ENCODE data around the gene SUN3. TPM values are rescaled to one million over a fixed set of nuclear protein-coding genes. Genes with fewer than 3 reads are reported as not detected.
A peak's percentile ranks its signal among the peaks of the same experiment; 100 is the strongest.

Gene SUN3
- total and polyA plus RNA-seq, 9 of the 15 experiments (the other 6 are each of a cell fraction or from before 2014, with no cell fraction given): 0.04 to 0.06 TPM; not detected in 7

GRCh38 chr7:48038815-48039506, 10.1 kb upstream of the SUN3 start:
- WGBS (ENCODE audit: insufficient coverage, low coverage, missing lambda C conversion rate): 4% methylated on average over 5 of the region's 5 CpGs
- no TSS peak for BruUV-seq (replicated peaks)
- Histone ChIP-seq H3K9ac (ENCODE audit: insufficient read depth in 1 of 2, low read depth in 2 of 2, low read length in 2 of 2) (no peak overlapping the region), H2AFZ (ENCODE audit: low read depth, low read length) (no peak overlapping the region), H3K9me1 (ENCODE audit: control insufficient read depth, insufficient read depth, low read length) (no peaks in the 10 kb centered on the region), H3K4me3 (no peak overlapping the region), H3K4me2 (ENCODE audit: insufficient read depth, low read length) (no peak overlapping the region), H4K20me1 (replicated peaks; ENCODE audit: control insufficient read depth, insufficient read depth, low read length) (no peaks in the 10 kb centered on the region), H3K4me1 (replicated peaks in 1 of 2; ENCODE audit: control insufficient read depth in 2 of 2, insufficient read depth in 2 of 2, low read length in 2 of 2) (peaks cover 0 to 10% of the 10 kb centered on the region in 2 experiments; a peak in 2 of 5 replicates), H3K27ac (ENCODE audit: extremely low read depth, low read depth, low read length) (no peak overlapping the region), H3K79me2 (ENCODE audit: control insufficient read depth, insufficient read depth, low read length) (no peaks in the 10 kb centered on the region), H3K36me3 (ENCODE audit: control insufficient read depth, insufficient read depth, low read length) (no peaks in the 10 kb centered on the region), H3K27me3 (ENCODE audit: control insufficient read depth in 2 of 2, insufficient read depth in 2 of 2, low read length in 2 of 2) (peaks cover 11 to 35% of the 10 kb centered on the region in 2 experiments; a peak in 3 of 5 replicates), H3K9me3 (replicated peaks; ENCODE audit: control insufficient read depth, insufficient read depth, low read depth, low read length) (no peaks in the 10 kb centered on the region)
- no peak for DNase-seq (ENCODE audit: extremely low read depth in 1 of 4, low spot score in 3 of 4)
- FAIRE-seq: no peak
- CTCF ChIA-PET (ENCODE audit: low intra/inter-chr PET ratio): no interaction called here
- POLR2A ChIA-PET: no interaction called here
- no peak for ATAC-seq
- in situ Hi-C loops (cut with MboI): no loop called here
- TF ChIP-seq NELFE (IDR thresholded peaks at IDR 0.05; ENCODE audit: insufficient read depth, insufficient read length): no peak
- no peak for TF ChIP-seq ZNF766 (CRISPR knock-in tag; conservative IDR thresholded peaks at IDR 0.05)
- intact Hi-C loops (cut with micrococcal nuclease): no loop called here

DNA sequence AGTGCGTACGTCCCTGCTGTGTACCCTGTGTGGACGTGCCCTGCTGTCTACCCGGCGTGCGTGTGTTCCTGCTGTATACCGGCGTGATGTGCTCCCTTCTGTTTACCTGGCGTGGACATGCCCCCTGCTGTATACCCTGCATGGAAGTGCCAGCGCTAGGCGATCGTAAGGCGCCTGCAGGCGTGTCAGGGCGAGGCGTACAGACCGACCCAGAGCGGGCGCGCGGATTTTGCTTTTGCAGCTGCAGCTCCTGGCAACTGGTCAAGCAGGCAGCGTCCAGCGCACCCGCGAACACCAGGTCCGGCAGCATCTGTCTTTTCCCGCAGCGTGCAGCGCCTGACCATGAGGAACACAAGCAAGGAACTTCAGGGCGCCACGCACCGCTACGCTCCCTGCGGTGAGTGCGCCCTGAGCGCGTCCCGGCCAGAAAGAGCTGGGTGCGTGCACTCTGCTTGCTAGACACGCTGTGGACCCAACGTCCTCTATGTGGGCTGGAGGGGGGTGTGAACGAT, 7.1 kb upstream of the SUN3 start:
- Histone ChIP-seq H3K79me2 (ENCODE audit: control insufficient read depth, insufficient read depth, low read length) (no peaks in the 10 kb centered on the region), H3K4me3 (no peak overlapping the region), H3K9me3 (replicated peaks; ENCODE audit: control insufficient read depth, insufficient read depth, low read depth, low read length) (no peaks in the 10 kb centered on the region), H3K27me3 (ENCODE audit: control insufficient read depth in 2 of 2, insufficient read depth in 2 of 2, low read length in 2 of 2) (peaks cover 0 to 17% of the 10 kb centered on the region in 2 experiments; a peak in 3 of 5 replicates), H4K20me1 (replicated peaks; ENCODE audit: control insufficient read depth, insufficient read depth, low read length) (no peaks in the 10 kb centered on the region), H3K9me1 (ENCODE audit: control insufficient read depth, insufficient read depth, low read length) (no peaks in the 10 kb centered on the region), H3K36me3 (ENCODE audit: control insufficient read depth, insufficient read depth, low read length) (no peaks in the 10 kb centered on the region), H2AFZ (ENCODE audit: low read depth, low read length) (no peak overlapping the region), H3K27ac (ENCODE audit: extremely low read depth, low read depth, low read length) (no peak overlapping the region), H3K4me1 (replicated peaks in 1 of 2; ENCODE audit: control insufficient read depth in 2 of 2, insufficient read depth in 2 of 2, low read length in 2 of 2) (peaks cover 0 to 10% of the 10 kb centered on the region in 2 experiments; a peak in 2 of 5 replicates), H3K4me2 (ENCODE audit: insufficient read depth, low read length) (no peak overlapping the region), H3K9ac (ENCODE audit: insufficient read depth in 1 of 2, low read depth in 2 of 2, low read length in 2 of 2) (no peak overlapping the region)
- intact Hi-C loops (cut with micrococcal nuclease): no loop called here
- WGBS (ENCODE audit: insufficient coverage, low coverage, missing lambda C conversion rate): 11% methylated on average over 39 of the region's 42 CpGs
- POLR2A ChIA-PET: no interaction called here
- DNase-seq (ENCODE audit: extremely low read depth in 1 of 4, low spot score in 3 of 4): no peak
- ATAC-seq: no peak
- TF ChIP-seq XRCC3 (IDR thresholded peaks at IDR 0.05) (no peak), RCOR1 (IDR thresholded peaks at IDR 0.05; ENCODE audit: borderline replicate concordance in 1 of 2, low read depth in 2 of 2, low read length in 2 of 2) (no peak), HMG20A (CRISPR knock-in tag; conservative IDR thresholded peaks at IDR 0.05) (no peak), CCAR2 (IDR thresholded peaks at IDR 0.05; ENCODE audit: low read depth, low read length) (no peak), HNRNPLL (IDR thresholded peaks at IDR 0.05; ENCODE audit: low read depth, low read length, poor library complexity, severe bottlenecking) (peak; percentile 78)
- CTCF ChIA-PET (ENCODE audit: low intra/inter-chr PET ratio): no interaction called here
- no TSS peak for BruUV-seq (replicated peaks)
- no peak for FAIRE-seq
- in situ Hi-C loops (cut with MboI): no loop called here
